ENCODE results near the gene TRIM63.

DNA sequence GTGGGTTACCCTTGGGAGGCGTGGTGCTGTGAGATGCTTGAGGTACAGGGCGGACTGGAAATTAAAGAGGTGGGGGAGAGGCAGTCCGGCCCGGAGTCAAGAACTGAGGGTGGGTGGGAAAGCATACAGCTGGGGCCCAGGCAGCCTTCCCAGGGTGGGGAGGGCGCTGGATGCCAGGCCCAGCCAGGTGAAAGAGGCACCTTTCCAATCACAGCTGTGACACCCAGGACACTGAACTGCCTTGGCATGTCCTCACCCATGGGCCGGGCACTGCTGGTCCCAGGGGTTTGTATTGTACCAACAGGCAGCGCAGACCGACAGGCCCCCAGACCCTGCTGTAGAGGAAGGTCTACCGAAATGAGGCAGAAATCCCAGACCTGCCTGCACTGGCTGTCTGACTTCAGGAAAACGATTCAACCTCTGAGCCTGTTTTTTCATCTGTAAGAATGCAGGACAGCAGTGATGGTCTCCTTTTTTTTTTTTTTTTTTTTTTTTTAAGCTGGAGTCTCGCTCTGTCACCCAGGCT lies 30.6 kb downstream of the TRIM63 start:
- TF ChIP-seq, protein P1, sequence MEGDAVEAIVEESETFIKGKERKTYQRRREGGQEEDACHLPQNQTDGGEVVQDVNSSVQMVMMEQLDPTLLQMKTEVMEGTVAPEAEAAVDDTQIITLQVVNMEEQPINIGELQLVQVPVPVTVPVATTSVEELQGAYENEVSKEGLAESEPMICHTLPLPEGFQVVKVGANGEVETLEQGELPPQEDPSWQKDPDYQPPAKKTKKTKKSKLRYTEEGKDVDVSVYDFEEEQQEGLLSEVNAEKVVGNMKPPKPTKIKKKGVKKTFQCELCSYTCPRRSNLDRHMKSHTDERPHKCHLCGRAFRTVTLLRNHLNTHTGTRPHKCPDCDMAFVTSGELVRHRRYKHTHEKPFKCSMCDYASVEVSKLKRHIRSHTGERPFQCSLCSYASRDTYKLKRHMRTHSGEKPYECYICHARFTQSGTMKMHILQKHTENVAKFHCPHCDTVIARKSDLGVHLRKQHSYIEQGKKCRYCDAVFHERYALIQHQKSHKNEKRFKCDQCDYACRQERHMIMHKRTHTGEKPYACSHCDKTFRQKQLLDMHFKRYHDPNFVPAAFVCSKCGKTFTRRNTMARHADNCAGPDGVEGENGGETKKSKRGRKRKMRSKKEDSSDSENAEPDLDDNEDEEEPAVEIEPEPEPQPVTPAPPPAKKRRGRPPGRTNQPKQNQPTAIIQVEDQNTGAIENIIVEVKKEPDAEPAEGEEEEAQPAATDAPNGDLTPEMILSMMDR (IDR thresholded peaks at IDR 0.05), result no peak
- peak in 1 of 2 donors; percentile 24 for TF ChIP-seq POLR2A (IDR thresholded peaks at IDR 0.05)

All from heart left ventricle (tissue), 13 donors.